HCT116 (cell line): ENCODE measurements around the gene UBE2Q2.

Experiments used
- CEBPB ChIP-seq: IDR thresholded peaks from 2 replicates; pipeline ENCODE4 v1.6.1; 2012; ENCODE audit warnings: low read depth
- JUND ChIP-seq: IDR thresholded peaks from 2 replicates; pipeline ENCODE4 v1.6.1; 2012
- POLR2A ChIP-seq: IDR thresholded peaks from 2 replicates; pipeline ENCODE4 v1.7.0; 2011; ENCODE audit warnings: borderline replicate concordance; ENCODE audit not compliant: insufficient read depth, insufficient read length; ENCODE audit errors: extremely low read depth
- POLR2AphosphoS5 ChIP-seq: IDR thresholded peaks from 2 replicates; pipeline ENCODE4 v1.6.1; 2011; ENCODE audit warnings: mild to moderate bottlenecking, low read depth, low read length, moderate library complexity
- SIN3A ChIP-seq: IDR thresholded peaks from 2 replicates; pipeline ENCODE4 v1.6.1; 2012; ENCODE audit warnings: low read depth
- YY1 ChIP-seq: IDR thresholded peaks from 2 replicates; pipeline ENCODE4 v1.6.1; 2011; ENCODE audit warnings: low read length, low read depth, moderate library complexity, mild to moderate bottlenecking; ENCODE audit not compliant: insufficient replicate concordance; ENCODE audit errors: extremely low read depth
- ZNF274 ChIP-seq: fragments of 200-500 bp; sonication (Bioruptor generic); IDR thresholded peaks from 2 replicates; pipeline ENCODE4 v1.6.1; 2014; ENCODE audit warnings: mild to moderate bottlenecking, low read depth, low read length, inconsistent platforms
- TF ChIP-seq, protein P1 (sequence below): IDR thresholded peaks from 2 replicates; pipeline ENCODE4 v1.6.1; 2012; ENCODE audit warnings: low read depth
- TF ChIP-seq, protein P2 (sequence below), 3 experiments: fragments of 200-600 bp in 1 of 3; sonication (generic) in 1 of 3; IDR thresholded peaks in 2 of 3; conservative IDR thresholded peaks in 1 of 3; 2 replicates each; pipeline ENCODE4 v1.5.1; 2012 to 2017; ENCODE audit warnings: low read depth in 2 of 3, low read length in 2 of 3, antibody characterized with exemption in 1 of 3, borderline replicate concordance in 1 of 3, control low read depth in 1 of 3, mild to moderate bottlenecking in 1 of 3, mixed read lengths in 1 of 3, mixed run types in 1 of 3, moderate library complexity in 1 of 3; ENCODE audit not compliant: insufficient read depth in 1 of 3

DNA sequence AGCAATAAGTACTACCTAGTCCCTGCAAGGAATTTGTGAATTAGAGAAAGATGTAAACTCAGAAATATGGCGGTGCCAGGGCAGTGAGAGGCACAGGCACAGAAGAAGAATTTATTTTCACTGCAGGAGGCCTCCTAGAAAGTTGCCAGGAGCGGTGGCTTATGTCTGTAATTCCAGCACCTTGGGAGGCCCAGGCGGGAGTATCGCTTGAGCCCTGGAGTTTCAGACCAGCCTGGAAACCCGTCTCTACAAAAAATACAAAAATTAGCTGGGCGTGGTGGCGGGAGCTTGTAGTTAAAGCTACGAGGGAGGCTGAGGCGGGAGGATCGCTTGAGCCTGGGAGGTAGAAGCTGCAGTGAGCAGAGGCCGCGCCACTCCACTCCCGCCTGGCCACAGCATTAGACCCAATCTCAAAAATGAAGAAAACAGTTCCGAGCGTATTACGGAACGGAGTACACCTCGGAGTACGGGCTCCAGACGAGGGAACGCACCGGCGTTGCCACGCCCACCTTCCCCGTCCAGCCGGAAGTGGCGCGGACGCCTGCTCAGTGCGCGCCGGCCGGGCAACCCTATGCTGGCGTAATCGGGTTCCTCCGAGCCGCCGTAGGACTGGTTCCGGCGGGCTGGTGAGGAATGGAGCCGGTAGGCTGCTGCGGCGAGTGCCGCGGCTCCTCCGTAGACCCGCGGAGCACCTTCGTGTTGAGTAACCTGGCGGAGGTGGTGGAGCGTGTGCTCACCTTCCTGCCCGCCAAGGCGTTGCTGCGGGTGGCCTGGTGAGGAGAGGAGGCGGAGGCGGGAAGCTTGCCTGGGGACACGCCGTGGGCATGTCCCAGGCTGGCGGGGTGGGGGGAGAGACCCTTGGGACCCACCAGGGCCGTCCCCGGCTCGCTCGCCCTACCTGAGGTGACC, 60.3 kb downstream of the UBE2Q2 start, which contains the start of gene FBXO22:
- TF ChIP-seq, protein P1, sequence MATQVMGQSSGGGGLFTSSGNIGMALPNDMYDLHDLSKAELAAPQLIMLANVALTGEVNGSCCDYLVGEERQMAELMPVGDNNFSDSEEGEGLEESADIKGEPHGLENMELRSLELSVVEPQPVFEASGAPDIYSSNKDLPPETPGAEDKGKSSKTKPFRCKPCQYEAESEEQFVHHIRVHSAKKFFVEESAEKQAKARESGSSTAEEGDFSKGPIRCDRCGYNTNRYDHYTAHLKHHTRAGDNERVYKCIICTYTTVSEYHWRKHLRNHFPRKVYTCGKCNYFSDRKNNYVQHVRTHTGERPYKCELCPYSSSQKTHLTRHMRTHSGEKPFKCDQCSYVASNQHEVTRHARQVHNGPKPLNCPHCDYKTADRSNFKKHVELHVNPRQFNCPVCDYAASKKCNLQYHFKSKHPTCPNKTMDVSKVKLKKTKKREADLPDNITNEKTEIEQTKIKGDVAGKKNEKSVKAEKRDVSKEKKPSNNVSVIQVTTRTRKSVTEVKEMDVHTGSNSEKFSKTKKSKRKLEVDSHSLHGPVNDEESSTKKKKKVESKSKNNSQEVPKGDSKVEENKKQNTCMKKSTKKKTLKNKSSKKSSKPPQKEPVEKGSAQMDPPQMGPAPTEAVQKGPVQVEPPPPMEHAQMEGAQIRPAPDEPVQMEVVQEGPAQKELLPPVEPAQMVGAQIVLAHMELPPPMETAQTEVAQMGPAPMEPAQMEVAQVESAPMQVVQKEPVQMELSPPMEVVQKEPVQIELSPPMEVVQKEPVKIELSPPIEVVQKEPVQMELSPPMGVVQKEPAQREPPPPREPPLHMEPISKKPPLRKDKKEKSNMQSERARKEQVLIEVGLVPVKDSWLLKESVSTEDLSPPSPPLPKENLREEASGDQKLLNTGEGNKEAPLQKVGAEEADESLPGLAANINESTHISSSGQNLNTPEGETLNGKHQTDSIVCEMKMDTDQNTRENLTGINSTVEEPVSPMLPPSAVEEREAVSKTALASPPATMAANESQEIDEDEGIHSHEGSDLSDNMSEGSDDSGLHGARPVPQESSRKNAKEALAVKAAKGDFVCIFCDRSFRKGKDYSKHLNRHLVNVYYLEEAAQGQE: no peak
- TF ChIP-seq POLR2A: peak; percentile 88
- TF ChIP-seq JUND: no peak; the same call in 1 of the 2 replicates
- TF ChIP-seq, protein P2, sequence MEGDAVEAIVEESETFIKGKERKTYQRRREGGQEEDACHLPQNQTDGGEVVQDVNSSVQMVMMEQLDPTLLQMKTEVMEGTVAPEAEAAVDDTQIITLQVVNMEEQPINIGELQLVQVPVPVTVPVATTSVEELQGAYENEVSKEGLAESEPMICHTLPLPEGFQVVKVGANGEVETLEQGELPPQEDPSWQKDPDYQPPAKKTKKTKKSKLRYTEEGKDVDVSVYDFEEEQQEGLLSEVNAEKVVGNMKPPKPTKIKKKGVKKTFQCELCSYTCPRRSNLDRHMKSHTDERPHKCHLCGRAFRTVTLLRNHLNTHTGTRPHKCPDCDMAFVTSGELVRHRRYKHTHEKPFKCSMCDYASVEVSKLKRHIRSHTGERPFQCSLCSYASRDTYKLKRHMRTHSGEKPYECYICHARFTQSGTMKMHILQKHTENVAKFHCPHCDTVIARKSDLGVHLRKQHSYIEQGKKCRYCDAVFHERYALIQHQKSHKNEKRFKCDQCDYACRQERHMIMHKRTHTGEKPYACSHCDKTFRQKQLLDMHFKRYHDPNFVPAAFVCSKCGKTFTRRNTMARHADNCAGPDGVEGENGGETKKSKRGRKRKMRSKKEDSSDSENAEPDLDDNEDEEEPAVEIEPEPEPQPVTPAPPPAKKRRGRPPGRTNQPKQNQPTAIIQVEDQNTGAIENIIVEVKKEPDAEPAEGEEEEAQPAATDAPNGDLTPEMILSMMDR (IDR thresholded peaks at IDR 0.05 in 2 of 3, conservative IDR thresholded peaks at IDR 0.05 in 1 of 3; ENCODE audit: borderline replicate concordance in 1 of 3, insufficient read depth in 1 of 3, low read depth in 2 of 3, low read length in 2 of 3): no peak
- peak; percentile 79; the same call in 1 of the 2 replicates for TF ChIP-seq SIN3A
- peak; percentile 92 for TF ChIP-seq POLR2AphosphoS5
- no peak for TF ChIP-seq ZNF274
- TF ChIP-seq CEBPB: no peak; the same call in 1 of the 2 replicates
- TF ChIP-seq YY1: peak; percentile 79
